Activated CD4-positive, alpha-beta T cell treated with anti-CD3 and anti-CD28 coated beads, Interleukin-2, amount 10 ng/mL, durations not matched to agents 24 days and 14 days (primary cell): ENCODE data around the gene MXD1. TPM values are rescaled to one million over a fixed set of nuclear protein-coding genes. Genes with fewer than 3 reads are reported as not detected.

Experiments
- DNase-seq: peaks from one replicate; pipeline ENCODE4 v3.0.0; 2022
- H3K27ac Mint-ChIP-seq: one replicate; pipeline ENCODE4 v1.8.0; 2022; ENCODE audit warnings: mild to moderate bottlenecking, mixed read lengths
- H3K27me3 Mint-ChIP-seq: one replicate; pipeline ENCODE4 v1.8.0; 2022; ENCODE audit warnings: mixed read lengths
- H3K36me3 Mint-ChIP-seq: one replicate; pipeline ENCODE4 v1.8.0; 2022; ENCODE audit warnings: low read depth, mild to moderate bottlenecking, mixed read lengths
- H3K4me1 Mint-ChIP-seq: one replicate; pipeline ENCODE4 v1.8.0; 2021; ENCODE audit warnings: mixed read lengths
- H3K4me3 Mint-ChIP-seq: one replicate; pipeline ENCODE4 v1.8.0; 2022; ENCODE audit warnings: mild to moderate bottlenecking, moderate library complexity, mixed read lengths
- H3K9me3 Mint-ChIP-seq: one replicate; pipeline ENCODE4 v1.8.0; 2021; ENCODE audit warnings: mixed read lengths
- intact Hi-C: fragments of 100-400 bp; cut with micrococcal nuclease; formaldehyde crosslinking; loops from one replicate; pipeline ENCODE4 v1.15.1; 2023
- total RNA-seq: library from RNA; stranded (reverse); gene quantifications from 2 replicates; pipeline ENCODE4 v1.2.3, GENCODE V29; 2022

The MXD1 gene
- total RNA-seq, 1 donor from 2014 or later = 11.7 TPM

DNA sequence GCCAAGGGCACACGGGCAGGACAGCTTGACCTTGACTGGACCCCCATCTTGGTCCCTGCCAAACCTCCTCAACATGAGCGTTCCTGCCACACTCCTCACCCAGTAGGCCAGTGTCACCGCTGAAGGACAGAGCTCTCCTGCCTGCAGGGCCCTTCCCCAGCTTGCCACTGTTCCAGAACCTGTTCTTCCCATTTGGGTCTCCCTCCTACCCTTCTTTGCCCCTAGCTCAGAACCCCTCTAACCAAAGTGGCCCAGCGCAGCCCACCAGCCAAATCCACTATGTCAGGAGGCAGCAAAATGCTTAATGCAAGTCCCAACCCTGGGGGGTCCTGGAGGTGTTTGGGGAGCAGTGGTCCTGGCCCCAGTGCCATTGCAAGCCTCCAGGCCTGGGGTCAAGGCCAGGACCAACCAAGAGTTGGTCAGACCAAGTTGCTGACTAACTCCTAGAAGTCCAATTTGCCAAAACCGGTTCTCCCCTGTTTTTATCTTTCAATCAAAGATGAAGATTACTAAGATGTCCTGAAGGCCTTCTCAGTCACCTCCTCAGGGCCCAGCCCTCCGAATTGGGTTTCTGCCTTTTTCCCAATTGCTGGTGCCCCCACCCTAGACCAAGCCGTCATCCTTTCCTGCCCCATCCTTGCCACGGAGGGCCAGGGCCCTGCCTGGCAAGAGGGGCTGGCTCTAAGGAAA, 51.0 kb downstream of the MXD1 start:
- no peak for DNase-seq
- Mint-ChIP-seq H3K36me3 (no peaks in the 10 kb centered on the region), H3K4me1 (peaks cover 6% of the 10 kb centered on the region), H3K4me3 (no peak overlapping the region), H3K27me3 (peaks cover 5% of the 10 kb centered on the region), H3K9me3 (no peaks in the 10 kb centered on the region), H3K27ac (peak overlapping the region; percentile 37)
- intact Hi-C loops = no loop called here

DNA sequence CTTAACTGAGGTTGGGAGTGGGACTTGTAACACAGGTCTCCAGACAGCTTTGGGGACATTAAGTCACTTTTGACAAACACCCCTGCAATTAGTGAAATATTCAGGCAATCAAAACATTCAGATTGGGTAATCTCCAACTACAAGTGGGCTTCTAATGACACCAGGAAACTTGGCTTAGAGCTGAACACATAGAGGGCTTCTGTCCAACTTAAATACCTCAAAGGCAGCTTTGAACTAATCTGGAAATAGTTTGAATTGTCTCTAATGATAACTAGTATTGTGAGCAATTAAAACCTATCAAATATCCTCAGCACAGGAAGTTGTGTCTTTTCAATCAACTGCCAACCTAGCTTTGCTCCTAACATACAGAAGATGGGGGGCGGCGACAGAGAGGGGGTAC, 51.6 kb downstream of the MXD1 start:
- Mint-ChIP-seq H3K9me3 (no peaks in the 10 kb centered on the region), H3K27ac (no peak overlapping the region), H3K4me3 (no peak overlapping the region), H3K4me1 (peaks cover 6% of the 10 kb centered on the region), H3K36me3 (no peaks in the 10 kb centered on the region), H3K27me3 (peaks cover 5% of the 10 kb centered on the region)
- intact Hi-C loops = no loop called here
- no peak for DNase-seq

DNA sequence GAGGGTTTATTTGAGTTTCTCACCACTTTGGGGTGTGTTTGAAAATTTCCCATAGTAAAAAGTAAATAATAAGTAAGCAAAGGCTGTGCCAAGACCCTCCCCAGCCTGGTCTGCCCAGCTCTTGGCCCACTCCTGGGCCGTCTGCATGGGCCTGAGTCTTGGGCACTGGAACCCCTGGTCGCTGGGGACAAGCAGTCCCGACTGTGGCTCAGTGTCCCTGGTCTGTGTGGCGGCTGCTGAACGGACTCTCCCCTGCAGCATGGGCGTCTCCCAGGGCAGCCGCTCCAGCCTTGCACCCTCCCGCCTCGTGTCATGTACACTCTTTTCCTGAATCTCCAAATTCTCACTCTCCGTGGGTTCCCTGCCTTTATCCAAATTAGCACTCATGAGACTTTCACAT, 53.7 kb downstream of the MXD1 start:
- Mint-ChIP-seq H3K27ac (no peak overlapping the region), H3K4me1 (peaks cover 6% of the 10 kb centered on the region), H3K36me3 (no peaks in the 10 kb centered on the region), H3K4me3 (no peak overlapping the region), H3K27me3 (peaks cover 8% of the 10 kb centered on the region), H3K9me3 (no peaks in the 10 kb centered on the region)
- DNase-seq = no peak
- intact Hi-C loops = no loop called here

DNA sequence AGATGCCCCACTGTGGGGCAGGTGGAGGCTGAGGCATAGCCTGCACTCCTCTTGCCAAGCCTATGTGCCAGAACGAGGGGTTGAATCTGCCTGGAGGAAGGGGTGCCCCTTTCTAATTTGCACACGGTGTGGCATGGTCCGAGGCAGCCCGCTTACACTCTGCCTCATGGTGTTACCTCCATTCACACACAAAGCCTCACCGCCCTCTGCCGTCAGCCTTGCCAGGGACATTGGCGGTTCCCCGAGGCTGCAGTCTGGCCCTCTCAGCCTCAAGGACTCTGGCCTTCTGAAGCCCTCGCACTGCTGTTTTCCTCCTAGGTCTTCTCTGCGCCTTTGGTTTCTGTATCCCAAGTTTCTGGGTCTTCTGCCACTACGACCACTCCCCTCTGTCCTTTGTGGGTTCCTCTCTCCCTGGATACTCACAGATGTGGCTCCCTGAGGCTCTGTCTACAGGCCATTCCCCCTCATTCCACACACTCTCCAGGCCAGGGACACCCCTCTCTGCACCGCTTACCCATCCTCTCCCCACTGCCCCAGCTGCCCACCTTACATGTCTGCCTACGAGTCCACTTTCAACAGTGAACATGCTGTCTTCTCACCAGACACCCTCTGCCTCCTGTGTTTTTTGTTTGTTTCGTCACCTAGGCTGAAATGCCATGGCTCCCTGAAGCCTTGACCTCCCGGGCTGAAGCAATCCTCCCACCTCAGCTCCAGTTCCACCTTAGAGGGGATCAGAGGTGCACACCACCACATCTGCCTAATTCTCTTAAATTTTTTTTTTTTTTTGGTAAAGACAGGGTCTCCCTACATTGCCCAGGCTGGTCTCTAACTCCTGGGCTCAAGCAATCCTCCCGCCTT, 54.4 kb downstream of the MXD1 start:
- no peak overlapping the region for H3K27ac Mint-ChIP-seq
- intact Hi-C loops = no loop called here
- no peak overlapping the region for H3K4me3 Mint-ChIP-seq
- DNase-seq = no peak
- no peaks in the 10 kb centered on the region for H3K36me3 Mint-ChIP-seq
- peaks cover 6% of the 10 kb centered on the region for H3K4me1 Mint-ChIP-seq
- peaks cover 8% of the 10 kb centered on the region for H3K27me3 Mint-ChIP-seq
- H3K9me3 Mint-ChIP-seq = no peaks in the 10 kb centered on the region

DNA sequence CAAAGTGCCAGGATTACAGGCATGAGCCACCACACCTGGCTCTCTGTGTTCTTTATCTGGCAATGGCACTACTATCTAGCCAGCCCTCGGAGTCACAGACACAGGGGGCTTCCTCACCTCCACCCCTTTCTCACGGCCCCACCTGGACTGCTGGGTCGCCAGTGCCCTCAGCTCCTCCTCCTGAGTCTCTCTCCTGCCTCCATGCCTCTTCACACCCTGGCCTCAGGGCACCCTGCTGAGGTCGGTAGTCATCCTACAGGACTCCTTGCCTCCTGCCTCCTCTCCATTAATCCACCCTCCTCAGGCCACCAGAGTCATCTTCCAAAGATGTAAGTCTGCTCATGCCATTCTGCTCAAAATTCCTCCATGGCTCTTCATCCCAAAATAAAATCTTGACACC, 55.1 kb downstream of the MXD1 start:
- Mint-ChIP-seq H3K27ac (no peak overlapping the region), H3K4me1 (peaks cover 2% of the 10 kb centered on the region), H3K27me3 (peaks cover 8% of the 10 kb centered on the region), H3K4me3 (no peak overlapping the region), H3K36me3 (no peaks in the 10 kb centered on the region), H3K9me3 (no peaks in the 10 kb centered on the region)
- no peak for DNase-seq
- intact Hi-C loops = no loop called here

DNA sequence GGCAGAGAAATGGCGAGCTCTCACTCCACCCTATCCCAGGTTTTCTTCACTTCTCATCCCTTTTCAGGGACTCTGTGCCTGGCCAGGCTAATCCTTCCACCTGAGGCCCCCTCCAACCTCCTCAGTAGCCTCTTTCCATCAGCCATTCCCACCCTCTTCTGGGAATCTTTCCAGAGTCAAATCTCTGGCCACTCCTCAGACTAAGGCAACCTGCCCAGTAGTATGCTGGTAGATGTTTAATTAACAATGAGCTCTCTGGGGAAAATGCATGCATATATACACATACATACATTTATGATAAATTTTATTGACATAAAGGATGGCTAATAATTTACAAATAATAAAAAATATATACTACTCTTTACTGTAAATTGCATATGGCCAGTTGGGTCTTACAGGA, 57.9 kb downstream of the MXD1 start:
- intact Hi-C loops = no loop called here
- peaks cover 8% of the 10 kb centered on the region for H3K27me3 Mint-ChIP-seq
- no peaks in the 10 kb centered on the region for H3K9me3 Mint-ChIP-seq
- H3K27ac Mint-ChIP-seq = no peak overlapping the region
- H3K4me3 Mint-ChIP-seq = no peak overlapping the region
- peaks cover 2% of the 10 kb centered on the region for H3K36me3 Mint-ChIP-seq
- peaks cover 11% of the 10 kb centered on the region for H3K4me1 Mint-ChIP-seq
- no peak for DNase-seq

DNA sequence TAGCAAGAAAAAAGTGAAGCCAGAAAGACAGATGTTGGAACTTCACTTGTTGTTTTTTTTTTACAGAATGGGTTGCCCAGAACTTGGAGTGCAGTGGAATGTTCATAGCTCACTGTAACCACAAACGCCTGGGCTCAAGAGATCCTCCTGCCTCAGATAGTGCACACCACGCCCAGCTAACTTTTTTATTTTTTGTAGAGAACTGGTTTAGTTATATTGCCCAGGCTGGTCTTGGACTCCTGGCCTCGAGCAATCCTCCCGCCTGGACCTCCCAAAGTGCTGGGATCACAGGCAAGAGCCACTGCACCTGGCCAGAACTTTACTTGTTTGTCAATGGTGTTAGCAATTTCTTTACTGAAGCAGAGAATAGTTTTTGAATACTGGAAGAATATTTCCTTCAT, 58.4 kb downstream of the MXD1 start:
- intact Hi-C loops = no loop called here

DNA sequence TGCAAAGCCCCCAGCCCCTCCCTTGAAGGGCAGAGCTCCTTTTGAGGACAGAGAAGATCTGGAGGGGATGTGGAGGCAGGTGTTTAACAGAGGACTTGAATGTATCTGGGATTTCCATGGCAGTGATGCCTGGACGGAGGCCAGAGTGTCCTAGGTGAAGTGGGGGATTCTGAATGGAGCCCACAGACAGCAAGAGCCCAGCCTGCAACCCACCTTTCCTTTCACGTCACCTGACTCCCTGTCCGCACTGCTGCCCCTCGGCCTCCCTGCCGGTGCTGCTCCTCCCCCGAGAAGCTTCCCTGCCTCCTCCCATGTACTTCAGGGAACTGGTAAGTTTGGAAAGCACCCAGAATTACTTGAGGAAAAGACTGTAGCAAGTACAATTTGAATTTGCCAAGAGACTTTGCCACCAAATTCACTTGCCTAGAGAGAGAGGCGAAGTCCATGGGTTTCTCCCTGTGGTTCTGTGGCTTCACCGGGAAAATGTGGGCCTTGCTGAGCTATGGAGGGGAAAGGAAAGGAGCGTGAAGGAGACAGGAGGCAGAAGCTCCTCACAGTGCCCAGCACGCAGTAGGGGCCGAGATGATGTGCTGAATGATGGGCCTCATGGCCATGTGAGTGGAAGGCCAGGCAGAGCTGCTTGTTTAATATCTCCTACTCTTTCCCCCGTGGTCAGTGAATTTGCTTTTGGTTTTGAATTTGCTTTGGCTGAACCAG, 60.4 kb downstream of the MXD1 start:
- Mint-ChIP-seq H3K27me3 (peaks cover 4% of the 10 kb centered on the region), H3K4me1 (peaks cover 11% of the 10 kb centered on the region), H3K36me3 (peaks cover 3% of the 10 kb centered on the region), H3K9me3 (no peaks in the 10 kb centered on the region), H3K27ac (no peak overlapping the region), H3K4me3 (no peak overlapping the region)
- no peak for DNase-seq
- intact Hi-C loops = no loop called here

More for the DNA sequence above, 58.4 kb downstream of the MXD1 start:
- peaks cover 2% of the 10 kb centered on the region for H3K36me3 Mint-ChIP-seq
- DNase-seq = no peak
- no peaks in the 10 kb centered on the region for H3K9me3 Mint-ChIP-seq
- H3K4me1 Mint-ChIP-seq = peaks cover 11% of the 10 kb centered on the region
- H3K4me3 Mint-ChIP-seq = no peak overlapping the region
- H3K27ac Mint-ChIP-seq = no peak overlapping the region
- H3K27me3 Mint-ChIP-seq = peaks cover 8% of the 10 kb centered on the region

DNA sequence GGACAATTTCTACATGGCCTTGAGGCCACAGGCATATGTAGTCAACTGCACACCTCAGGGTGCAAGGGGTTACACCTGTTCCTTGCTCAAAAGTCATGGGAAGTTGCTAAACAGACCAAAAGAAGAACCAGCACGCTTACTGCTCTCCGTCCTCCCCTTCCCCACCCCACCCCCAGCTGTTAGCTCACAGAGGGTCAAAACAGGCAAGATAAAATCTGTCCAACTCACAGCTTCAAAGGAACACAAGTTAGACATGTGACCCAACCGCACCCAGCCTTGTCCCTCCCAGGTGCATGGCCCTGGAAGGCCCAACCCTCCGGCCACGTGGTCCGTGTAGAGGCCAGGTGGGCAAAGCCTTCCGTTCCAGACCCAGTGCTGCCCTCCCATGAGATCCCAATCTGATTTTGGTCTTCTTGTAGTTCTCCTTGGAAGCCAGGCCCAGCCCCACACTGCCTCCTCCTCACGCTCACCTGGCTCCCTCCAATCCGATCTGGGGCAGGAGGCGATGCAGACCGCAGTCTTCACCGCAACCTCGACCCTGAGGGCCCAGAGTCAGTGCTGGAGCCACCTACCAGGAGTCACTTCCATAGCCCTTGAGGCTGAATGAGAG, 61.0 kb downstream of the MXD1 start:
- intact Hi-C loops = no loop called here
- peaks cover 3% of the 10 kb centered on the region for H3K36me3 Mint-ChIP-seq
- H3K4me1 Mint-ChIP-seq = peaks cover 11% of the 10 kb centered on the region
- no peak for DNase-seq
- H3K27ac Mint-ChIP-seq = peak overlapping the region; percentile 19
- H3K27me3 Mint-ChIP-seq = peaks cover 4% of the 10 kb centered on the region
- H3K9me3 Mint-ChIP-seq = no peaks in the 10 kb centered on the region
- no peak overlapping the region for H3K4me3 Mint-ChIP-seq

DNA sequence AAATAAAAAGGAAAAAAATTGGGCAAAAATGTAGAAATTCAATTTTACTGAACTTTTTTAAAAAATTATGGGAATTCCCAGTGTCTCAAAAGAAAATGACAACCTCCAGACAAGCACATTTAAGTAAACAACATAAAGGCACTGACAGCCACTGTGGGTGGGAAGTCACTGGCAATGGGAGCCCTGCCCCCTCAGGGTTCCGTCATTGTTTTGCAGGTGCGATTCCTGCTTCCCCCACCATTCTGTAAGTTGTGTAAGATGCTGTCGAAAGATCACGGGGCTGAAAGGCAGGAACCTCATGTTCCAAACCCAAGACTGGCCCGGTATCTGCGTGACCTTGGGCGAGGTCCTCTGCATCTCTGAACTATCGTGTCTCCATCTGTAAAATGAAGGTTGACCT, 62.3 kb downstream of the MXD1 start:
- no peak for DNase-seq
- Mint-ChIP-seq H3K4me3 (no peak overlapping the region), H3K4me1 (peaks cover 11% of the 10 kb centered on the region), H3K27ac (no peak overlapping the region), H3K36me3 (peaks cover 3% of the 10 kb centered on the region), H3K27me3 (peaks cover 4% of the 10 kb centered on the region), H3K9me3 (no peaks in the 10 kb centered on the region)
- intact Hi-C loops = no loop called here

DNA sequence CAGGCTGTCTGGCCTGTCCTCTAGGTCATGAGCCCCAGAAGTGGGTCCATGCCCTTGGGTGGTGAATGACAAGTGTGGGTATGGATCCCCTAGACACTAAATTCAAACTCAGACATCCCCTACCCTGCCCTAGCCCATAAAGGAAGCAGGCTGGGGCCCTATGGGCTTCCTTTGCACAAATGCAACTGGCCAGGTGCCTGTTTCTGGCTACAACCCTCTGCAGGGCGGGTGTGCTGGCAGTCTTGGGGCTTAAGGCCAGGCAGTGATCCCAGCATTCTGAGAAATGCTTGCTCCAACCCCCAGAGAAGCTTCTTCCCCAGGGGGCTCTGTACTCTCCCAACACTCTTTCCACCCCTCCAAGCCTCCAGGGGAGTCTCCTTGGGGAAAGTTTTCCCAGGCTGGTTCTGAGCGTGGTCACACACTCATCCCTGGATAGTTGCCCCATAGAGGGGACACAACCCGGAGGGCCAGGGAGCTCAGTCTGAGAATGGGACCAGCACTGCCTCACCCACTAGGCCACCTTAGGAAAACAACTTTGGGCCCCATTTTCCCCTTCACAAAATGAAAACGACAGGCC, 63.1 kb downstream of the MXD1 start:
- Mint-ChIP-seq H3K27me3 (no peaks in the 10 kb centered on the region), H3K36me3 (peaks cover 3% of the 10 kb centered on the region), H3K4me1 (peaks cover 11% of the 10 kb centered on the region), H3K9me3 (no peaks in the 10 kb centered on the region), H3K27ac (no peak overlapping the region), H3K4me3 (no peak overlapping the region)
- intact Hi-C loops = no loop called here
- no peak for DNase-seq

DNA sequence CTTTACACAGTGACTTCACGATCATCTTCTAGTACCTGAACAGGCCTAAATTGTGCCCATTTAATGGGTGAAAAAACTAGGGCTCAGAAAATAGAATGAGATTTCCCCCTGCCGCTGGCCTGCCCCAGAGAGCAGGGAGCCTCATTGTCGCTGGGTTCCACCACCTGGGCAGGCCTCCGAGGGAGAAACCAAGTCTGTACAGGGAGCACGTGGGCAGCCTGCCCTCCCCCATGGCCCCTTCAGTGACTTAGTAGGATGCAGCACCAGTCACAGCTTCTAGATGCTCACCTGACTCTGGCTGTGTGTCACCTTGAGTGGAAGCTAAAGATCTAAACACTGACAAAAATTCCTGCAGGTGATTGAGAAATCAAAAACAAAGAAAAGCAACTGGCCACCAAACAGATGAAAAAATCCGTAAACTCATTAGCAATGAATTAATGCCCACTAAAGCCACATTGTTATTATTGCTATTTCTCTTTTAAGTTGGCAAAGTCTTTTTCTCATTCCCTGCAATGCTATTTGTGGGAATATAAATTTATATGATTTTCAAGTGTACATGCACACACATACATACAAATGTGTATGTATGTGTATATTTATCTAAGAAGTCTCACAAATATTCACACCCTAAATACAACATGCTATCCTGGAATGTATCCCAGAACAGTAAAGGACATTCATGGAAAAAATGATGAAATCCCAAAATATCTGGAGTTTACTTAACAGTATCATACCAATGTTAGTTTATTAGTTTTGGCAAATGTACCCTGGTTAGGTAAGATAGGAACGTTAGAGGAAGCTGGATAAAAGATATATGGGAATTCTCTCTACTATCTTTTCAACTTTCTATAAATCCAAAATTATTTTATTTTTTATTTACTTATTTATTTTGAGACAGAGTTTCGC, 65.2 kb downstream of the MXD1 start:
- Mint-ChIP-seq H3K4me1 (peaks cover 9% of the 10 kb centered on the region), H3K27me3 (no peaks in the 10 kb centered on the region), H3K4me3 (no peak overlapping the region), H3K9me3 (peaks cover 1% of the 10 kb centered on the region), H3K36me3 (peaks cover 3% of the 10 kb centered on the region), H3K27ac (no peak overlapping the region)
- no peak for DNase-seq
- intact Hi-C loops = no loop called here
